Kidney (tissue), 14 donors: Measurements from ENCODE around the gene INTS1. TPM values are rescaled to one million over a fixed set of nuclear protein-coding genes. Genes with fewer than 3 reads are reported as not detected.

Experiments
- DNase-seq, 5 donors: peaks; one replicate each; pipeline ENCODE4 v3.0.0-alpha.2; 2013 to 2020
- FAIRE-seq: peaks from 2 replicates; lab custom pipeline; 2012; peaks lifted over from hg19 to GRCh38; lab: Jason Lieb, UNC
- H3K27ac ChIP-seq, 2 donors: one replicate each; pipeline ENCODE4 v1.7.0; 2013; ENCODE audit warnings: low read depth in 2 of 2, low read length in 2 of 2, inconsistent platforms in 1 of 2
- H3K27me3 ChIP-seq: one replicate; pipeline ENCODE4 v1.7.1; 2013; ENCODE audit warnings: low read length, inconsistent platforms; ENCODE audit not compliant: control insufficient read depth, insufficient read depth
- H3K36me3 ChIP-seq, 3 donors: one replicate each; pipeline versions ENCODE4 v1.7.0 to v1.7.1; 2013; ENCODE audit warnings: low read length in 3 of 3, control low read depth in 1 of 3, inconsistent platforms in 1 of 3; ENCODE audit not compliant: insufficient read depth in 3 of 3, control insufficient read depth in 2 of 3
- H3K4me1 ChIP-seq, 3 donors: one replicate each; pipeline versions ENCODE4 v1.7.0 to v1.7.1; 2013; ENCODE audit warnings: low read length in 3 of 3, inconsistent platforms in 1 of 3, low read depth in 1 of 3; ENCODE audit not compliant: control insufficient read depth in 2 of 3, insufficient read depth in 2 of 3
- H3K4me3 ChIP-seq, 3 donors: one replicate each; pipeline versions ENCODE4 v1.7.0 to v1.8.1; 2013; ENCODE audit warnings: low read length in 3 of 3, control low read depth in 1 of 3, inconsistent platforms in 1 of 3
- H3K9ac ChIP-seq, 3 donors: one replicate each; pipeline versions ENCODE4 v1.7.0 to v1.7.1; 2013; ENCODE audit warnings: low read length in 3 of 3, control low read depth in 1 of 3, inconsistent platforms in 1 of 3
- H3K9me3 ChIP-seq, 3 donors: one replicate each; pipeline versions ENCODE4 v1.7.0 to v1.7.1; 2013; ENCODE audit warnings: low read length in 3 of 3, control low read depth in 1 of 3, inconsistent platforms in 1 of 3; ENCODE audit not compliant: control insufficient read depth in 2 of 3, insufficient read depth in 1 of 3
- intact Hi-C: fragments of 100-400 bp; cut with DNase I; formaldehyde crosslinking; loops from one replicate; pipeline ENCODE4 v1.11.1; 2022
- polyA plus RNA-seq: library from polyadenylated mRNA; stranded (reverse); fragments of 350-450 nt; fragmentation: Illumina TruSeq; extraction: RNeasy Lipid Tissue Mini Kit (QIAGEN cat#74804); gene quantifications from one replicate; pipeline ENCODE4 v1.2.3, GENCODE V29; 2014; ENCODE audit warnings: low read depth, low replicate concordance; ENCODE audit not compliant: insufficient read depth
- total RNA-seq: library from RNA; stranded (reverse); fragmentation: NEBNext Ultra II Directional; extraction: Animal tissue kit (Norgen Biotek cat#: 25700); gene quantifications from one replicate; pipeline ENCODE4 v1.2.1, GENCODE V29; 2021
- TF ChIP-seq, protein P1 (sequence below): IDR thresholded peaks from 3 replicates; pipeline ENCODE4 v1.5.1; 2012; ENCODE audit warnings: mild to moderate bottlenecking, moderate library complexity, borderline replicate concordance; ENCODE audit not compliant: insufficient read depth; ENCODE audit errors: extremely low read depth
- donor health status: control.
- donor health status: control.
- donor health status: control.
- donor health status: control.
- donor health status: control.
- donor health status: DM: yes; HTN: yes; CAD: no.
- donor health status: Normal renal cell carcinoma (clear cell type).

The INTS1 gene
- total and polyA plus RNA-seq, 2 donors from 2014 or later = 62.8 to 91.3 TPM

DNA sequence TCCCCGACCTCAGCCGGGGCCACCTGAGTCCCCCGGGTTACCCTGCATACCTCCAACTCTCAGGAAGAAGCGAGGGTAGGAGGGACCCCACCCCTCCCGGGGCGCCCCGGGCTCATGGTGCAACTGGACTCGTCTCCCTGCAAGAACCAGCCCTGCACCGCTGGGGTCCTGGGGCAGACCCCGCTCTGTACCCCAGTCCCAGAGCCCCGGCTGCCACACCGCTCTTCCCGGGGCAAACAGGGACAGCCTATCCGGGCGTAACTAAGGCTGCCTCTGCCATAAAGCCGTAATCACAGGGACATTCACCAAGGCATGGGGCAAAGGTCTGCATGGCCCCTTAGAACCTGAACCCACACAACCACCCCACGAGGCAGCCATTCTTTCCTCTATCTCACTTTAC lies 19.7 kb upstream of the INTS1 start:
- Histone ChIP-seq H3K27ac (no peak overlapping the region), H3K9me3 (no peaks in the 10 kb centered on the region), H3K36me3 (no peaks in the 10 kb centered on the region), H3K4me1 (no peaks in the 10 kb centered on the region), H3K27me3 (no peaks in the 10 kb centered on the region), H3K9ac (no peak overlapping the region), H3K4me3 (no peak overlapping the region)
- no peak for FAIRE-seq
- intact Hi-C loops = no loop called here
- TF ChIP-seq, protein P1, sequence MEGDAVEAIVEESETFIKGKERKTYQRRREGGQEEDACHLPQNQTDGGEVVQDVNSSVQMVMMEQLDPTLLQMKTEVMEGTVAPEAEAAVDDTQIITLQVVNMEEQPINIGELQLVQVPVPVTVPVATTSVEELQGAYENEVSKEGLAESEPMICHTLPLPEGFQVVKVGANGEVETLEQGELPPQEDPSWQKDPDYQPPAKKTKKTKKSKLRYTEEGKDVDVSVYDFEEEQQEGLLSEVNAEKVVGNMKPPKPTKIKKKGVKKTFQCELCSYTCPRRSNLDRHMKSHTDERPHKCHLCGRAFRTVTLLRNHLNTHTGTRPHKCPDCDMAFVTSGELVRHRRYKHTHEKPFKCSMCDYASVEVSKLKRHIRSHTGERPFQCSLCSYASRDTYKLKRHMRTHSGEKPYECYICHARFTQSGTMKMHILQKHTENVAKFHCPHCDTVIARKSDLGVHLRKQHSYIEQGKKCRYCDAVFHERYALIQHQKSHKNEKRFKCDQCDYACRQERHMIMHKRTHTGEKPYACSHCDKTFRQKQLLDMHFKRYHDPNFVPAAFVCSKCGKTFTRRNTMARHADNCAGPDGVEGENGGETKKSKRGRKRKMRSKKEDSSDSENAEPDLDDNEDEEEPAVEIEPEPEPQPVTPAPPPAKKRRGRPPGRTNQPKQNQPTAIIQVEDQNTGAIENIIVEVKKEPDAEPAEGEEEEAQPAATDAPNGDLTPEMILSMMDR = no peak
- no peak for DNase-seq

DNA sequence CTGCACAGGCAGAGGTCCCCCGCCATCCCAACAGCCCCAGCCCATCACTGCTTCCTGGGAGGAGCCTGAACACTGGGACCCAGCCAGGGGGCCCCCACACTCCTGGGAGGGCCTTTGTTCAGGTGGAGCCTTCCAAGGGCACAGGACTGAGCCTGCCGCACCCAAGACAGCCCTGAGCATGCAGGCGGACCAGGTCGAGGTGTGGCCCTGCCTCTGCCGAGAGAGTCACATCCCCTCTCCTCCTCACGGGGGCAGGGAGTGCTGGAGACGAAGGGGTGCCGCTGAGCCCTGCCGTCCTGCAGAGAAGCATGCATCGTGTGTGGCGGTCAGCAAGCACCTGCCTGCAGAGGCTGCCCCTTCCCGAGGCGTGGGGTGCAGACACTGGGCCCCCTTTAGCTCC lies 19.0 kb upstream of the INTS1 start:
- DNase-seq (peak in 2 of 5 donors; percentile 41 to 71), FAIRE-seq (no peak)
- Histone ChIP-seq H3K27ac (no peak overlapping the region), H3K36me3 (no peaks in the 10 kb centered on the region), H3K9ac (no peak overlapping the region), H3K4me3 (no peak overlapping the region), H3K9me3 (no peaks in the 10 kb centered on the region), H3K27me3 (no peaks in the 10 kb centered on the region), H3K4me1 (no peaks in the 10 kb centered on the region)
- intact Hi-C loops = no loop called here
- TF ChIP-seq, protein P1 = no peak

DNA sequence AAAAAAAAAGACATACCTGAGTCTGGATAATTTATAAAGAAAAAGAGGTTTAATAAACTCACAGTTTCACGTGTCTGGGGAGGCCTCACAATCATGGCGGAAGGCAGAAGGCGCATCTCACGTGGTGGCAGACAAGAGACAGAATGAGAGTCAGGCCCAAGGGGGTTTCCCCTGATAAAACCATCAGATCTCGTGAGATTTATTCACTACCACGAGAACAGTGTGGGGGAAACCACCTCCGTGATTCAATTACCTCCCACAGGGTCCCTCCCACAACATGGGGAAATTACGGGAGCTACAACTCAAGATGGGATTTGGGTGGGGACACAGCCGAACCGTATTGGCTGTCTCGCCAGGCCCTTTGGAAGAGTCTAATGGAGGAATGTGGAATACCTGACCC lies 17.3 kb upstream of the INTS1 start:
- Histone ChIP-seq H3K27me3 (no peaks in the 10 kb centered on the region), H3K36me3 (no peaks in the 10 kb centered on the region), H3K4me3 (no peak overlapping the region), H3K9ac (no peak overlapping the region), H3K4me1 (no peaks in the 10 kb centered on the region), H3K27ac (no peak overlapping the region), H3K9me3 (no peaks in the 10 kb centered on the region)
- intact Hi-C loops = no loop called here
- no peak for FAIRE-seq
- no peak for DNase-seq
- TF ChIP-seq, protein P1 = no peak
